Thoracic aorta (tissue), 2 donors: ENCODE data around the gene KLHL7. TPM values are rescaled to one million over a fixed set of nuclear protein-coding genes. Genes with fewer than 3 reads are reported as not detected.
A peak's percentile ranks its signal among the peaks of the same experiment; 100 is the strongest.

Source experiments
- ATAC-seq: fragments of 150-250 bp; one replicate; pipeline ENCODE4 v1.8.0; 2017; ENCODE audit warnings: low read depth; ENCODE audit not compliant: insufficient number of reproducible peaks, low FRiP score
- DNase-seq: peaks from one replicate; pipeline ENCODE4 v3.0.0-alpha.2; 2020; ENCODE audit warnings: low spot score
- H3K27ac ChIP-seq, 2 donors: fragments of 200-600 bp; sonication (generic); 1 replicate in 1 of 2; 2 replicates in 1 of 2; pipeline ENCODE4 v1.5.1; 2016; ENCODE audit warnings: mild to moderate bottlenecking in 2 of 2, moderate library complexity in 2 of 2
- H3K27me3 ChIP-seq: fragments of 200-600 bp; sonication (generic); replicated peaks from 2 replicates; pipeline ENCODE4 v1.6.0; 2016; ENCODE audit warnings: mild to moderate bottlenecking; ENCODE audit not compliant: insufficient read depth
- H3K36me3 ChIP-seq: fragments of 200-600 bp; sonication (generic); one replicate; pipeline ENCODE4 v1.5.1; 2016
- H3K4me1 ChIP-seq, 2 donors: fragments of 200-600 bp; sonication (generic); 1 replicate in 1 of 2; 2 replicates in 1 of 2; pipeline versions ENCODE4 v1.5.1 to v1.6.0; 2016; ENCODE audit warnings: low read depth in 2 of 2, mild to moderate bottlenecking in 1 of 2; ENCODE audit not compliant: control insufficient read depth in 1 of 2
- H3K4me3 ChIP-seq: fragments of 200-600 bp; sonication (generic); 2 replicates; pipeline ENCODE4 v1.5.1; 2016; ENCODE audit warnings: mild to moderate bottlenecking
- H3K9me3 ChIP-seq: fragments of 200-600 bp; sonication (generic); 2 replicates; pipeline ENCODE4 v1.5.1; 2016
- CTCF ChIP-seq: fragments of 200-600 bp; sonication (generic); IDR thresholded peaks from one replicate; pipeline ENCODE4 v1.5.1; 2019; ENCODE audit warnings: antibody characterized with exemption
- total RNA-seq, 2 donors: library from RNA; depleted of rRNA; stranded (reverse); fragments of >200 nt; gene quantifications; one replicate each; pipeline versions ENCODE4 v1.1.0 to v1.2.3, GENCODE V29; 2016

Gene KLHL7
- total RNA-seq, 2 donors from 2014 or later: 22.7 to 23.8 TPM

DNA sequence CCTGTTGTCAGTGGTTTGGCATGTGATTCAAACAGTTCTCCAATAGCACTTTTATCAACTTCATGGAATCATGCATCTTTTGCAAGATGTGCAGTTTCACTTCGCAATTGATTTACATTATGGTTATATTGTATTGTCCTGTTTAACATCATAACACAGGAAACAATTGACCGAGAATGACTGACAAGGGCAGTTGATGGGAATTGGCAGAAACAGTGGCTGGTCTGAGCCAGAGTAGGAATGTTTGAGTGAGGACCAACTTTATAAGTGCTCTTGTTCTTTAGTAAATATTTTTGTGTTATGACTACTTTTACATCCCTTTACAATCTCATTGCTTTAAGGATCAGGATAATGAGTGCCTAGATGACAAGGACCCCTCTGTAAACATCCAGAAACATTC lies 2.2 kb downstream of the KLHL7 start:
- peak overlapping the region; percentile 86 for H3K4me3 ChIP-seq
- ATAC-seq (no peak), DNase-seq (no peak)
- TF ChIP-seq CTCF: no peak
- H3K4me1 ChIP-seq: peaks cover 14 to 27% of the 10 kb centered on the region in 2 donors
- no peaks in the 10 kb centered on the region for H3K27me3 ChIP-seq
- H3K9me3 ChIP-seq: no peaks in the 10 kb centered on the region
- no peaks in the 10 kb centered on the region for H3K36me3 ChIP-seq
- no peak overlapping the region for H3K27ac ChIP-seq

DNA sequence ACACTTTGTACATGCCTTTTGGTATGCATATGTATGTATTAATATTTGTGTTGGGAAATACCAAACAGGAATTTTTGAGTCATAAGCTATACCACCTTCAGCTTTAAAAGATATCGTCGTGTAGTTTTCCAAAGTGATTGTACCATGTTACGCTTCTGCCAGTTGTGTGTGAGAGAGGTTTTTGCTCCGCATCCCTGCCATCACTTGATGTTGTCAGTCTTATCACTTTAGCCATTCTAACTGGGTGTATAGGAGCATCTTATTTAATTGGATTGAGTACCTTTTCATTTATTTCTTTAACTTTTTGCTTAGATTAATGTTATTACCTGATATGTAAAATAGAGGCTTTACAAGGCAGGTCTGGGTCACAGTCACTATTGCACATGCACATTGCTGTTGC lies 3.4 kb downstream of the KLHL7 start:
- Histone ChIP-seq H3K9me3 (no peaks in the 10 kb centered on the region), H3K4me1 (peaks cover 14 to 27% of the 10 kb centered on the region in 2 donors), H3K27me3 (no peaks in the 10 kb centered on the region), H3K4me3 (no peak overlapping the region), H3K27ac (no peak overlapping the region), H3K36me3 (no peaks in the 10 kb centered on the region)
- no peak for TF ChIP-seq CTCF
- no peak for ATAC-seq
- no peak for DNase-seq

DNA sequence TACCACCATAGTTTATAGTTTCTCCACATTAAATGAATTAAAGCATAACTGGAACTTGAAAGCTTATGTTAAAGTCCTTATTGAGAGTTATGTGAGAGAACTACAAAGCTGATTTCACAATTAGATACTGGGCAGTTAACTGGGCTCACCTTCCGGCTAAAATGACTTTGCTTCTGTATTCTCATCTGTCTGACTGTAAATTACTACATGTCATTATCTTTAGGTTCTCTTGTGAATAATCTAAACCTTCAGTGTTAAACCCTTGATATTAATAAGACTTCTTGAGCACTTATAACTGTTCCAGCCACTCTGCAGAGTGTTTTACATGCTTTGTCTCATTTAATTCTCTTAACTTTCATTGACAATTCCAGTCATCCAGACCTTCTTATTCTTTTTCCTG lies 3.9 kb downstream of the KLHL7 start:
- Histone ChIP-seq H3K9me3 (no peaks in the 10 kb centered on the region), H3K27me3 (no peaks in the 10 kb centered on the region), H3K27ac (no peak overlapping the region), H3K36me3 (no peaks in the 10 kb centered on the region), H3K4me1 (peaks cover 14 to 27% of the 10 kb centered on the region in 2 donors), H3K4me3 (no peak overlapping the region)
- TF ChIP-seq CTCF: no peak
- no peak for ATAC-seq
- DNase-seq: no peak

DNA sequence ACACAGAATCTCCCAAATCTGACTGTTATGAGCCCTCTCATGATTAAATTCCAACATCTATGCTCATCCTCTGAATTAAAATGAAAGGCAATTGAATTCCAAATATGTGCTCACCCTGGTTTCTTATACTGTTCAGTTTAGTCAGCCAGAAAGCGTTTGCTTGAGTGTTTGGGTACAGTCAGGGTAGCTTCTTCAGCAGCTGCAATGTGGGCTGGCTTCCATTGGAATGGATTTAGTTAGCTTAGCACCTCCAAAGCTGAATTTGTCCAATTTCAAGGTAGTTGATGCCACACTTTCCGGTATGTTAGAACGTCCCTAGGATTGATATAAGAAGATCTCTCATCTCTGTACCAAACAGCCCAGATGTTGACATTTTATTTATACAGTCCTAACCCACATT lies 9.3 kb downstream of the KLHL7 start:
- no peak for TF ChIP-seq CTCF
- Histone ChIP-seq H3K27me3 (no peaks in the 10 kb centered on the region), H3K36me3 (no peaks in the 10 kb centered on the region), H3K27ac (no peak overlapping the region), H3K4me1 (no peaks in the 10 kb centered on the region), H3K4me3 (no peak overlapping the region), H3K9me3 (no peaks in the 10 kb centered on the region)
- ATAC-seq (no peak), DNase-seq (no peak)

DNA sequence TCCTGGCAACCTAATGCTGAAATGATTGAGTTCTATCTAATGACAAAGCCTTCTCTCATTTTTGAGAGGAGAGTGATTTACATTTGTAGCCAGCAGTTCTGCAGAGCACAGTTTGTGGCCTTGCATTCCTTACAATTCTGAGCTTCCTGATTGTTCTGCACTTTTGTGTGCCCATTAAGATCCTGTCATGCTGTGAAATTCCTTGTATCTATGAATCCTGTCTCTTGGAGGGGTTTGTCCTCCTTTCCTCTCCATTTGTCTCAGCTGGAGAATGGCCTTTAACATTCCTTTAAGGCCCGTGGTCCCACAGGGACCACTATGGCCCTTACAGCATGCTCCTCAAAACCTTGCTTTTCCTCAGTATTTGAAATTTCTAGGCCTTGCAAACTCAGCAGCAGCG lies 10.4 kb downstream of the KLHL7 start:
- no peaks in the 10 kb centered on the region for H3K27me3 ChIP-seq
- H3K36me3 ChIP-seq: no peaks in the 10 kb centered on the region

More for the DNA sequence above, 10.4 kb downstream of the KLHL7 start:
- no peak overlapping the region for H3K4me3 ChIP-seq
- TF ChIP-seq CTCF: no peak
- H3K27ac ChIP-seq: no peak overlapping the region
- H3K4me1 ChIP-seq: no peaks in the 10 kb centered on the region
- no peak for DNase-seq
- ATAC-seq: no peak
- no peaks in the 10 kb centered on the region for H3K9me3 ChIP-seq
